Fibroblast of mammary gland (primary cell): ENCODE data around the gene EZR.

Experiments used
- DNase-seq: peaks from one replicate; pipeline ENCODE4 v3.0.0-alpha.2; 2010; ENCODE audit warnings: low read depth
- H3K4me3 ChIP-seq: 2 replicates; pipeline ENCODE4 v1.5.1; 2011; ENCODE audit warnings: low read depth, mild to moderate bottlenecking, low read length, moderate library complexity; ENCODE audit not compliant: control insufficient read depth
- CTCF ChIP-seq: conservative IDR thresholded peaks from 2 replicates; pipeline ENCODE4 v1.5.1; 2011; ENCODE audit warnings: low read depth, low read length, inconsistent platforms; ENCODE audit not compliant: control insufficient read depth, insufficient read depth

Gene EZR

DNA sequence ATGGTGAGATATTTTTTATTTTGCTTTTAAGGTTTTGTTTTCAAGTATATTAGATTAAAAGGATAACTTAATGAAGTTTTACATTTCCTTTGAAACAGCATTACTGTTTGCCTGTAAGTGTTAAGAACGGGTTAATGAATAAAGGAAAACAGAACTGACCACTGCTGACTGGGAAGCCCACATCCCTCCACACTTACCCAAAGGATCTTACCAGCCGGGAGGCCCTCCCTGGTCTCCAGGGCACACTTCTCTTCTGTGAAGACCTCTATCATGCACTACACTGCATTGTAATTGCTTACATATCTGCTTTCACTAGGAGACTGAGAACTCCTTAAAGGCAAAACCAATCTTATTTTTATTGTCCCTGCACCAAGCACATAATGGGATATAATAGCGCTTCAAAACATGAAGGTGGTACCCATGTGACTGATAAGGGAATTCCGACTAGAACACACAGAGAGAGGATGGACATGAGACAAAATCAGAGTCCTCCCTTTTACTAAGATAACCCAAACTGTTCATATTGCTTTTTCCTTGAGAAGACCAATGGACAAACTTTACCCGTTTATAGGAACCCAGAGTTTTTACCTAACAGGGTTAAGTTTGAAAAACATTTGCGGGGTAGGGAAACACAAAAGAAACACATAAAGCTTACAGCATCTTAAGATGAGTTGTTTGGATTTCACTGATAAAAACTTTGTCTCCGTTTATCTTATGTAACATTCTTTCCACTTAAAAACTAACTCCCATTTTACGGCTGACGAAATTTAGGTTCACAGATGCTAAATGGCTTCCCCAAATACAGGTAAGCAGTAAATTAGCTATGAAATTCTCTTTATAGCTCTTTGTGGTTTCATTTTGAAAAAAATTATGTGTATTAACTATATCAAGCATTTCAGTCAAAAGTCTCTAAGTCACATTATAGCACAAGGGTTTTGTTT is 8.7 kb downstream of the EZR start:
- H3K4me3 ChIP-seq = no peak overlapping the region
- DNase-seq = no peak
- TF ChIP-seq CTCF = no peak

DNA sequence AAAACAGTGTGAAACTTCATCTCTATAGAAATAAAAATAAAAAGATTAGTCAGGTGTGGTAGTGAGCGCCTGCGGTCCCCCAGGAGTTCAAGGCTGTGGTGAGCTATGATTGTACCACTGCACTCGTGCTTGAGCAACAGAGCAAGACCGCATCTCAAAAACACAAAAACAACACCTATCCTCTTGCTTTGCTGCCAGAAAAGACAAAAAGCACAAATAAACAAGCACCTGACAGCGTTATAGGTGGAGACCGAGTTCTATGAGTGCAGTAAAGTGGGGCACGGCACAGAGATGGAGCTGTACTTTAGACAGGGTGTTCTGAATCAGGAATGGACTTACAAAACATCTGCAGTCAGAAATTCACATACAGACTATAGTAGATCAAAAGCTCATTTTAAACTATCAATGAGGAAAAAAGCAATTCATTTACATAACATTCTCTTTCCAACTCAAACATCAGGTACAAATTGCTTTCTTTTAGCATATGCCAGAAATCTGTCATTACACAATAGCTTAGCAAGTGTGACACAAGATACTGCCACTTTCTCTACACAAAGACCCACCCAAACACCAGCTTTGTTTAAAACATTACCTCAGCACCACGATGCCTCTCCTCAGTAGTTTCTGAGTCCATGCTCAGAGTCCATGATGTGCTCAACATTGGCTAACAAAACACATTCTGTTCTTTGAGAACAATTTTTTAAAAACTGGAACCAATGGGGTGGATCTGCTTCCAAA is 10.1 kb downstream of the EZR start:
- no peak for DNase-seq
- TF ChIP-seq CTCF = no peak
- no peak overlapping the region for H3K4me3 ChIP-seq

DNA sequence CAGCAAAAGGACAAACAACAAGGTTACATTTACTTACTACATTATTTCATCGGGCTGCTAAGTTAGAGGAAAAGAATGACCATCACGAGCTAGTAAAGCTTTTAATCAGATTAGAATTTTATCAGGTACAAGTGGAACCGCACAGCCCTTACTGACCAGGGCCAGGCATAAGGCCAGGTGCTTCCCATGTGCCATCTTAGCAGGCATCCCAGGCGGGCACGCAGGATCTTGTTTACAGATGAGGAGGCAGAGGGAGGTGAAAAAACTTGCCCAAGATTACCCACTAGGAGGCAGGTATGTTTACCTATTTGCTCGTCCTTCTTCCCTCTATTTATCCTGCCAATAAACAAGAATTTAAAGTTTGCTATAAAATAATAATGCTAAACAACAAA is 10.7 kb downstream of the EZR start:
- no peak for TF ChIP-seq CTCF
- DNase-seq = no peak
- no peak overlapping the region for H3K4me3 ChIP-seq

DNA sequence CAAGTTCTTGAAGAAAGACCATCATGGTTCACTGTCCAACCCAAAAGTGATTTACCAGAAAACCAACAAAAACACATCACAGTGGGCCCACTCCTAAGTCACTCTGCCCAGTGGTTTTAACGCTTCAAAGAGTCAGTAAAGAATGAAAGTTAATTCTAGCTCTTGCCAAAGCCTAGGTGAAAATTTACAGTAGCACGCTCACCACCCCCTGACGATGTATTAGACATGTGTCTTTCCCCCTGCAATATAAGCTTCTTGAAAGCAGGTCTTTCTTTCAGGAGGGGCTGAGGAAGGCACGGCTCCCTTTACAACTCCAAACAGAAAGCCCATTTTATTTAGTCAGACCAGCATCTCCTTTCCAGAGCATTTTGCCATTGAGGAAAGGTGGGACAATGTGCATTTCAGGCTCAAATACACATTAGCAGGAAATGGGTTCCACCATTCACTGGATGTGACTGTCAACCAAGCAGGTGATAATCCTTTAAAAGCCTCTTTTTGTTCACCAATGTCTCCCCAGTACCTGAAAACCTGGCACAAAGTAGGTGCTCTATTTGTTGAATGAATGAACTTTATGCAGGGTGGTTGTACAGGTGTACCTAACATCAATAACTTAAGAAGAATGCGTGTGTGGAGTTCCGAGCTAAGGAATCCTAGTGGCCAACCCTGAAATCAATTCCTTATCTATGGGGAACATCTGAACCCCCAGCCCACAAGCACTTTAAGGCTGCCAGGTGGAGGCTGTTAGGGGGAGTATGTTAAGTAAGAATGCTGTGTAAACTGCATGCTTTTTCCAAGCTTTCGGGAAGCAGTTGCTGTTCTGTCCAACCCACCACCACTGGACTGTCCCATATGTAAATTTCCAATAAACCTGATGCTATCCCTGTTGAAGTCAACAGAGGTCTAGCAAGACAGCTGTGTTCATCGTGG is 11.4 kb downstream of the EZR start:
- no peak for DNase-seq
- no peak for TF ChIP-seq CTCF
- H3K4me3 ChIP-seq = no peak overlapping the region

GRCh38 chr6:158805698-158806377 is 13.3 kb downstream of the EZR start:
- DNase-seq = no peak
- TF ChIP-seq CTCF = no peak
- no peak overlapping the region for H3K4me3 ChIP-seq

- DNase-seq = no peak
- H3K4me3 ChIP-seq = no peak overlapping the region
- no peak for TF ChIP-seq CTCF
Measured at GRCh38 chr6:158804207-158804606, 15.0 kb downstream of the EZR start.
